Neural cell (in vitro differentiated cells): ENCODE results near the gene UBASH3A.

ENCODE experiments used
- EZH2 ChIP-seq: fragments of 200-600, 300-800 bp; shearing (Covaris generic), sonication (generic); IDR thresholded peaks from 2 replicates; pipeline ENCODE4 v1.6.1; 2014; ENCODE audit warnings: antibody characterized with exemption, low read length, borderline replicate concordance, mild to moderate bottlenecking; ENCODE audit not compliant: insufficient read depth, poor library complexity, severe bottlenecking
- MXI1 ChIP-seq: fragments of 450-650 bp; conservative IDR thresholded peaks from 2 replicates; pipeline ENCODE4 v1.6.1; 2014; ENCODE audit warnings: antibody characterized with exemption, mild to moderate bottlenecking; ENCODE audit not compliant: poor library complexity, severe bottlenecking
- POLR2AphosphoS5 ChIP-seq: IDR thresholded peaks from 2 replicates; pipeline ENCODE4 v1.6.1; 2012
- SMC3 ChIP-seq: fragments of 450-650 bp; conservative IDR thresholded peaks from 2 replicates; pipeline ENCODE4 v1.6.1; 2014; ENCODE audit warnings: antibody characterized with exemption, mild to moderate bottlenecking, moderate library complexity; ENCODE audit not compliant: poor library complexity
- TF ChIP-seq, protein P1 (sequence below): fragments of 450-650 bp; IDR thresholded peaks from 2 replicates; pipeline ENCODE4 v1.5.1; 2014; ENCODE audit warnings: antibody characterized with exemption, mild to moderate bottlenecking, moderate library complexity; ENCODE audit not compliant: poor library complexity, severe bottlenecking
- TF ChIP-seq, protein P2 (sequence below): IDR thresholded peaks from 2 replicates; pipeline ENCODE4 v1.6.1; 2012; ENCODE audit warnings: borderline replicate concordance

DNA sequence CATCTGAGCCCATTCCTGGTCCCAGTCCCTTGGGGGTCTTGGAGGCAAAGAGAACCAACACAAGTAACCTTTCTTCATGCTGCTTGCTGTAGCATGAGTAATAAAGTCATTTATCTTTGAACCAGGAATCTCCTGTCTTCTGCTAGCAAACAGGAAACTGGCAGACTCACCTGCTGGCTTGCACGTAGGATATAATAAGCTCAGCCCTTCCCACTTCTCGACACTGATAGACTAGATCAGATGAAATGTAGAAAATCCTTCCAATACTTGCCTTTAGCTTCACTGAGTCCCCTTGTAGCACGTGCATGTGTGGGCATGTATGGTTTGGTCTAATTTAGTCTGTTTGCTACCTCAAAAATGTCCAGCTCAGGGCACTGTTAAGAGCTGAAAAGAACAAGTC is 46.4 kb upstream of the UBASH3A start:
- no peak for TF ChIP-seq EZH2
- no peak for TF ChIP-seq SMC3
- no peak for TF ChIP-seq POLR2AphosphoS5
- TF ChIP-seq, protein P1, sequence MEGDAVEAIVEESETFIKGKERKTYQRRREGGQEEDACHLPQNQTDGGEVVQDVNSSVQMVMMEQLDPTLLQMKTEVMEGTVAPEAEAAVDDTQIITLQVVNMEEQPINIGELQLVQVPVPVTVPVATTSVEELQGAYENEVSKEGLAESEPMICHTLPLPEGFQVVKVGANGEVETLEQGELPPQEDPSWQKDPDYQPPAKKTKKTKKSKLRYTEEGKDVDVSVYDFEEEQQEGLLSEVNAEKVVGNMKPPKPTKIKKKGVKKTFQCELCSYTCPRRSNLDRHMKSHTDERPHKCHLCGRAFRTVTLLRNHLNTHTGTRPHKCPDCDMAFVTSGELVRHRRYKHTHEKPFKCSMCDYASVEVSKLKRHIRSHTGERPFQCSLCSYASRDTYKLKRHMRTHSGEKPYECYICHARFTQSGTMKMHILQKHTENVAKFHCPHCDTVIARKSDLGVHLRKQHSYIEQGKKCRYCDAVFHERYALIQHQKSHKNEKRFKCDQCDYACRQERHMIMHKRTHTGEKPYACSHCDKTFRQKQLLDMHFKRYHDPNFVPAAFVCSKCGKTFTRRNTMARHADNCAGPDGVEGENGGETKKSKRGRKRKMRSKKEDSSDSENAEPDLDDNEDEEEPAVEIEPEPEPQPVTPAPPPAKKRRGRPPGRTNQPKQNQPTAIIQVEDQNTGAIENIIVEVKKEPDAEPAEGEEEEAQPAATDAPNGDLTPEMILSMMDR = no peak
- no peak for TF ChIP-seq MXI1
- TF ChIP-seq, protein P2, sequence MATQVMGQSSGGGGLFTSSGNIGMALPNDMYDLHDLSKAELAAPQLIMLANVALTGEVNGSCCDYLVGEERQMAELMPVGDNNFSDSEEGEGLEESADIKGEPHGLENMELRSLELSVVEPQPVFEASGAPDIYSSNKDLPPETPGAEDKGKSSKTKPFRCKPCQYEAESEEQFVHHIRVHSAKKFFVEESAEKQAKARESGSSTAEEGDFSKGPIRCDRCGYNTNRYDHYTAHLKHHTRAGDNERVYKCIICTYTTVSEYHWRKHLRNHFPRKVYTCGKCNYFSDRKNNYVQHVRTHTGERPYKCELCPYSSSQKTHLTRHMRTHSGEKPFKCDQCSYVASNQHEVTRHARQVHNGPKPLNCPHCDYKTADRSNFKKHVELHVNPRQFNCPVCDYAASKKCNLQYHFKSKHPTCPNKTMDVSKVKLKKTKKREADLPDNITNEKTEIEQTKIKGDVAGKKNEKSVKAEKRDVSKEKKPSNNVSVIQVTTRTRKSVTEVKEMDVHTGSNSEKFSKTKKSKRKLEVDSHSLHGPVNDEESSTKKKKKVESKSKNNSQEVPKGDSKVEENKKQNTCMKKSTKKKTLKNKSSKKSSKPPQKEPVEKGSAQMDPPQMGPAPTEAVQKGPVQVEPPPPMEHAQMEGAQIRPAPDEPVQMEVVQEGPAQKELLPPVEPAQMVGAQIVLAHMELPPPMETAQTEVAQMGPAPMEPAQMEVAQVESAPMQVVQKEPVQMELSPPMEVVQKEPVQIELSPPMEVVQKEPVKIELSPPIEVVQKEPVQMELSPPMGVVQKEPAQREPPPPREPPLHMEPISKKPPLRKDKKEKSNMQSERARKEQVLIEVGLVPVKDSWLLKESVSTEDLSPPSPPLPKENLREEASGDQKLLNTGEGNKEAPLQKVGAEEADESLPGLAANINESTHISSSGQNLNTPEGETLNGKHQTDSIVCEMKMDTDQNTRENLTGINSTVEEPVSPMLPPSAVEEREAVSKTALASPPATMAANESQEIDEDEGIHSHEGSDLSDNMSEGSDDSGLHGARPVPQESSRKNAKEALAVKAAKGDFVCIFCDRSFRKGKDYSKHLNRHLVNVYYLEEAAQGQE = no peak
